H9 (cell line): ENCODE measurements around the gene PLK2. TPM values are rescaled to one million over a fixed set of nuclear protein-coding genes. Genes with fewer than 3 reads are reported as not detected.

Experiments used
- DNase-seq: peaks from one replicate; pipeline ENCODE4 v3.0.0-alpha.2; 2017
- H2AFZ ChIP-seq: one replicate; pipeline ENCODE4 v1.6.1; 2013; ENCODE audit warnings: mild to moderate bottlenecking, low read length, control low read depth, moderate library complexity
- H2AK5ac ChIP-seq: 2 replicates; pipeline ENCODE4 v1.6.1; 2013; ENCODE audit warnings: low read length, control low read depth, mixed read lengths; ENCODE audit not compliant: insufficient read length
- H2BK120ac ChIP-seq: one replicate; pipeline ENCODE4 v1.6.1; 2013; ENCODE audit warnings: low read depth, mild to moderate bottlenecking, low read length, control low read depth, inconsistent platforms; ENCODE audit not compliant: poor library complexity, severe bottlenecking
- H2BK12ac ChIP-seq: 2 replicates; pipeline ENCODE4 v1.6.1; 2013; ENCODE audit warnings: low read length, control low read depth, mixed read lengths, low read depth; ENCODE audit not compliant: insufficient read length
- H2BK15ac ChIP-seq: 2 replicates; pipeline ENCODE4 v1.6.1; 2013; ENCODE audit warnings: low read depth, low read length, control low read depth
- H2BK20ac ChIP-seq: one replicate; pipeline ENCODE4 v1.6.1; 2013; ENCODE audit warnings: low read depth, mild to moderate bottlenecking, low read length, control low read depth, inconsistent platforms; ENCODE audit not compliant: poor library complexity, severe bottlenecking
- H2BK5ac ChIP-seq: 2 replicates; pipeline ENCODE4 v1.6.1; 2013; ENCODE audit warnings: low read length, control low read depth, mixed read lengths; ENCODE audit not compliant: insufficient read length
- H3K14ac ChIP-seq: 2 replicates; pipeline ENCODE4 v1.6.1; 2013; ENCODE audit warnings: low read length, control low read depth; ENCODE audit not compliant: insufficient read depth
- H3K18ac ChIP-seq: 2 replicates; pipeline ENCODE4 v1.6.1; 2013; ENCODE audit warnings: low read depth, mild to moderate bottlenecking, mixed read lengths, low read length, control low read depth; ENCODE audit not compliant: insufficient read length
- H3K23ac ChIP-seq: 2 replicates; pipeline ENCODE4 v1.6.1; 2013; ENCODE audit warnings: low read length, control low read depth, mixed read lengths, low read depth; ENCODE audit not compliant: insufficient read length
- H3K23me2 ChIP-seq: 2 replicates; pipeline ENCODE4 v1.6.1; 2013; ENCODE audit warnings: low read depth, mild to moderate bottlenecking, mixed read lengths, low read length, control low read depth; ENCODE audit not compliant: insufficient read length, poor library complexity, severe bottlenecking
- H3K27ac ChIP-seq: 2 replicates; pipeline ENCODE4 v1.5.1; 2013; ENCODE audit warnings: low read length, control low read depth, mixed read lengths, low read depth; ENCODE audit not compliant: insufficient read length
- H3K27me3 ChIP-seq: 2 replicates; pipeline ENCODE4 v1.6.1; 2013; ENCODE audit warnings: low read length, control low read depth, inconsistent platforms; ENCODE audit not compliant: insufficient read depth
- H3K4ac ChIP-seq: 2 replicates; pipeline ENCODE4 v1.6.1; 2013; ENCODE audit warnings: low read depth, mild to moderate bottlenecking, control low read depth, inconsistent platforms, low read length, moderate library complexity
- H3K4me1 ChIP-seq: 2 replicates; pipeline ENCODE4 v1.6.1; 2013; ENCODE audit warnings: low read length, control low read depth, inconsistent platforms; ENCODE audit not compliant: insufficient read depth
- H3K4me2 ChIP-seq: 2 replicates; pipeline ENCODE4 v1.6.1; 2013; ENCODE audit warnings: low read length, control low read depth, mixed read lengths; ENCODE audit not compliant: insufficient read length, insufficient read depth
- H3K56ac ChIP-seq: 2 replicates; pipeline ENCODE4 v1.6.1; 2013; ENCODE audit warnings: low read depth, mild to moderate bottlenecking, mixed read lengths, low read length, control low read depth; ENCODE audit not compliant: insufficient read length
- H3K79me1 ChIP-seq: 2 replicates; pipeline ENCODE4 v1.6.1; 2013; ENCODE audit warnings: low read depth, mild to moderate bottlenecking, moderate library complexity, low read length, control low read depth, inconsistent platforms; ENCODE audit not compliant: insufficient read depth, poor library complexity, severe bottlenecking
- H3K79me2 ChIP-seq: 2 replicates; pipeline ENCODE4 v1.6.1; 2013; ENCODE audit warnings: low read length, control low read depth, inconsistent platforms; ENCODE audit not compliant: insufficient read depth
- H3K9ac ChIP-seq: 2 replicates; pipeline ENCODE4 v1.6.1; 2013; ENCODE audit warnings: low read length, control low read depth, mixed read lengths; ENCODE audit not compliant: insufficient read length; ENCODE audit errors: extremely low read depth
- H3K9me3 ChIP-seq: one replicate; pipeline ENCODE4 v1.6.1; 2013; ENCODE audit warnings: low read depth, low read length, inconsistent platforms; ENCODE audit not compliant: control insufficient read depth
- H3T11ph ChIP-seq: one replicate; pipeline ENCODE4 v1.6.1; 2013; ENCODE audit warnings: mild to moderate bottlenecking, low read length, control low read depth, inconsistent platforms
- H4K20me1 ChIP-seq: one replicate; pipeline ENCODE4 v1.6.1; 2013; ENCODE audit not compliant: control insufficient read depth, insufficient read length, insufficient read depth
- H4K5ac ChIP-seq: 2 replicates; pipeline ENCODE4 v1.6.1; 2013; ENCODE audit warnings: low read depth, mild to moderate bottlenecking, mixed read lengths, low read length, control low read depth; ENCODE audit not compliant: insufficient read length
- H4K8ac ChIP-seq: replicated peaks from 2 replicates; pipeline ENCODE4 v1.6.1; 2013; ENCODE audit warnings: low read length, control low read depth, mixed read lengths, low read depth; ENCODE audit not compliant: insufficient read length
- H4K91ac ChIP-seq: 2 replicates; pipeline ENCODE4 v1.6.1; 2013; ENCODE audit warnings: low read depth, mild to moderate bottlenecking, moderate library complexity, mixed read lengths, low read length, control low read depth; ENCODE audit not compliant: insufficient read length
- H3K27ac Mint-ChIP-seq, 3 experiments: 2 replicates in 2 of 3; 3 replicates in 1 of 3; pipeline ENCODE4 v1.8.0; 2020 to 2021; ENCODE audit warnings: mixed read lengths in 3 of 3, mild to moderate bottlenecking in 1 of 3, moderate library complexity in 1 of 3
- H3K27me3 Mint-ChIP-seq: 2 replicates; pipeline ENCODE4 v1.8.0; 2021; ENCODE audit warnings: low read depth, mild to moderate bottlenecking, moderate library complexity, mixed read lengths
- H3K36me3 Mint-ChIP-seq, 3 experiments: 2 replicates in 2 of 3; 3 replicates in 1 of 3; pipeline ENCODE4 v1.8.0; 2020 to 2021; ENCODE audit warnings: low read depth in 3 of 3, mixed read lengths in 3 of 3; ENCODE audit not compliant: insufficient read depth in 1 of 3
- H3K4me1 Mint-ChIP-seq, 2 experiments: 2 replicates each; pipeline ENCODE4 v1.8.0; 2020; ENCODE audit warnings: mixed read lengths in 2 of 2
- H3K4me3 Mint-ChIP-seq, 2 experiments: 2 replicates in 1 of 2; 3 replicates in 1 of 2; pipeline ENCODE4 v1.8.0; 2020 to 2021; ENCODE audit warnings: mild to moderate bottlenecking in 2 of 2, mixed read lengths in 2 of 2, moderate library complexity in 1 of 2
- H3K9me3 Mint-ChIP-seq, 2 experiments: 2 replicates in 1 of 2; 3 replicates in 1 of 2; pipeline ENCODE4 v1.8.0; 2020; ENCODE audit warnings: mild to moderate bottlenecking in 2 of 2, mixed read lengths in 2 of 2, moderate library complexity in 1 of 2
- WGBS: extraction: QIAGEN DNeasy Blood & Tissue Kit; methylation state at CpG from one replicate; pipeline ENCODE4 v1.1.7; 2013; ENCODE audit warnings: missing lambda C conversion rate, low lambda C conversion rate, mixed read lengths; ENCODE audit not compliant: insufficient read length; ENCODE audit errors: extremely low coverage; 5-methylcytosine and 5-hydroxymethylcytosine counted together
- long read RNA-seq: library from polyadenylated mRNA; unstranded; transcript quantifications from one replicate; pipeline ENCODE4 v2.0.0, GENCODE V29; 2020
- total RNA-seq: library from RNA; stranded (reverse); gene quantifications from 2 replicates; pipeline ENCODE4 v1.2.1, GENCODE V29; 2021
- TF ChIP-seq, protein P1 (sequence below): fragments of 200-600 bp; sonication (generic); conservative IDR thresholded peaks from 3 replicates; pipeline ENCODE4 v1.8.0; 2021; ENCODE audit warnings: antibody characterized with exemption, mild to moderate bottlenecking

Gene PLK2
- total RNA-seq, result 24.3 and 26.2 TPM in 2 replicates
- long read RNA-seq, transcript PLK2-201 (14 exons, 2,960 nt), result major isoform, 161 of 175 reads
- long read RNA-seq, partial matches to known transcripts, result 4 of 175 reads
- long read RNA-seq, other reads (novel, unspliced or antisense), result 10 of 175 reads

DNA sequence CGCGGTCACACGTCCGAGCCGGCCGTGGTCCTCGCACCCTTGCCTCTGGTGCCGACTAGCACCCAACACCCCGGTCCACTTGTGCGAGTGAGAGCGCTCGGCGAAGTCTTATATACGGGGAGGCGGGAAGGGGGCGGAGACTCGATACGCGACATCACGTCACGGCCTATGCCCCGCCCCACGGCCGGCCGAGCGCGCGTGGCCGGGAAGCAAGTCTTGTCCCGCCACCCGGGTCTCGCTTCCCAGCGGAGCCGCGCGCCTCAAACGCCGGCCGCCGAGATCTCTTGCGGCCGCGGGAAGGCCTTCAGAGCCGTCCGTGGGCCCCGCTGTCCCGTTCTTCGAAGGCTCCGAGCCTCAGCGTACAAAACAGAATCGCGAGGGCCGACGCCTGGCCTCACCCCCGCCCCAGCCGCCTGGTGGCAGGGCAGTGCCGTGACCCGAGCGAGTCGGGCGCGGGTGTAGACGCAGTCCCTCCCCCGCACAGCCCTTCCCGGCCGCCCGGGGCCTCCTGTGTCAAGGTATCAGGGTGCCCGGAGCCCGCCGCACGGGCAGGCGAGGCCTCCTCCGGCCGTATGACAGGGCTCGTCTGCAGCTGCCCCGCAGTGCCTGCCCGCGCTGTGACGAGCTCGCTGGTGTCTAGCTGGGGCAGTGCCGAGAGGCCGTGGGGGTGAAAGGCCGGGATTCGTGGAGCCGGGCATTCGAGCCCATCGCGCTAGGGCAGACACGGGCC, at the start of gene PLK2:
TSS of gene PLK2 (minus strand) at position 85 of the 730 bp plus-strand sequence. CDS start 127 bp downstream, outside the sequence.
- H3T11ph ChIP-seq, result no peak within 1 kb of the TSS
- H4K8ac ChIP-seq, result no peak within 1 kb of the TSS
- H2AK5ac ChIP-seq, result no peak within 1 kb of the TSS
- peak within 1 kb of the TSS in 2 of 3 experiments; percentile 76 to 77; a peak in 2 of 7 replicates for H3K27ac Mint-ChIP-seq
- no peaks in the 10 kb centered on the region for H3K4me1 ChIP-seq
- H4K20me1 ChIP-seq, result no peaks in the 10 kb centered on the region
- DNase-seq, result peak; percentile 83
- H3K27me3 Mint-ChIP-seq, result no peaks in the 10 kb centered on the region; the same call in 1 of the 2 replicates
- H2BK5ac ChIP-seq, result no peak within 1 kb of the TSS
- H3K9me3 Mint-ChIP-seq, result no peaks in the 10 kb centered on the region
- H3K4ac ChIP-seq, result no peak within 1 kb of the TSS
- no peak within 1 kb of the TSS for H2AFZ ChIP-seq
- peak within 1 kb of the TSS; percentile 42 for H3K9ac ChIP-seq
- TF ChIP-seq, protein P1, sequence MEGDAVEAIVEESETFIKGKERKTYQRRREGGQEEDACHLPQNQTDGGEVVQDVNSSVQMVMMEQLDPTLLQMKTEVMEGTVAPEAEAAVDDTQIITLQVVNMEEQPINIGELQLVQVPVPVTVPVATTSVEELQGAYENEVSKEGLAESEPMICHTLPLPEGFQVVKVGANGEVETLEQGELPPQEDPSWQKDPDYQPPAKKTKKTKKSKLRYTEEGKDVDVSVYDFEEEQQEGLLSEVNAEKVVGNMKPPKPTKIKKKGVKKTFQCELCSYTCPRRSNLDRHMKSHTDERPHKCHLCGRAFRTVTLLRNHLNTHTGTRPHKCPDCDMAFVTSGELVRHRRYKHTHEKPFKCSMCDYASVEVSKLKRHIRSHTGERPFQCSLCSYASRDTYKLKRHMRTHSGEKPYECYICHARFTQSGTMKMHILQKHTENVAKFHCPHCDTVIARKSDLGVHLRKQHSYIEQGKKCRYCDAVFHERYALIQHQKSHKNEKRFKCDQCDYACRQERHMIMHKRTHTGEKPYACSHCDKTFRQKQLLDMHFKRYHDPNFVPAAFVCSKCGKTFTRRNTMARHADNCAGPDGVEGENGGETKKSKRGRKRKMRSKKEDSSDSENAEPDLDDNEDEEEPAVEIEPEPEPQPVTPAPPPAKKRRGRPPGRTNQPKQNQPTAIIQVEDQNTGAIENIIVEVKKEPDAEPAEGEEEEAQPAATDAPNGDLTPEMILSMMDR, result peak; percentile 21; the same call in 1 of the 3 replicates
- peaks cover 3 to 30% (median 23%) of the 10 kb centered on the region in 3 experiments for H3K36me3 Mint-ChIP-seq
- no peak within 1 kb of the TSS for H2BK120ac ChIP-seq
- H3K4me2 ChIP-seq, result peak within 1 kb of the TSS; percentile 72
- peak within 1 kb of the TSS; percentile 82 to 85 for H3K4me3 Mint-ChIP-seq
- H4K5ac ChIP-seq, result no peak within 1 kb of the TSS
- peaks cover 21 to 32% of the 10 kb centered on the region in 2 experiments for H3K4me1 Mint-ChIP-seq
- no peaks in the 10 kb centered on the region for H3K79me1 ChIP-seq
- peaks cover 5% of the 10 kb centered on the region for H3K23me2 ChIP-seq
- H3K23ac ChIP-seq, result no peak within 1 kb of the TSS
- H3K27me3 ChIP-seq, result no peaks in the 10 kb centered on the region
- no peak within 1 kb of the TSS for H2BK15ac ChIP-seq
- peak within 1 kb of the TSS; percentile 29 for H3K18ac ChIP-seq
- no peak within 1 kb of the TSS for H2BK20ac ChIP-seq
- H3K27ac ChIP-seq, result no peak within 1 kb of the TSS
- peaks cover 2% of the 10 kb centered on the region; the same call in 1 of the 2 replicates for H3K79me2 ChIP-seq
- no peaks in the 10 kb centered on the region for H3K9me3 ChIP-seq
- no CpG with 5 or more reads among the region's 89 CpGs for WGBS
- no peak within 1 kb of the TSS for H3K56ac ChIP-seq
- no peak within 1 kb of the TSS for H4K91ac ChIP-seq
- peak within 1 kb of the TSS; percentile 78 for H3K14ac ChIP-seq
- no peak within 1 kb of the TSS for H2BK12ac ChIP-seq
